Heart right ventricle (tissue), 16 donors: ENCODE data around the gene SARDH. TPM values are rescaled to one million over a fixed set of nuclear protein-coding genes. Genes with fewer than 3 reads are reported as not detected.

Source experiments
- ATAC-seq, 8 donors: fragments of 200-7000 bp; cut with Tn5 transposase; one replicate each; pipeline ENCODE4 v1.9.1; 2020; ENCODE audit warnings: mild to moderate bottlenecking in 8 of 8, moderate library complexity in 8 of 8, moderate number of reproducible peaks in 1 of 8
- DNase-seq, 2 donors: peaks; one replicate each; pipeline ENCODE4 v3.0.0-alpha.2; 2020
- H3K27ac ChIP-seq, 10 donors: fragments of 200-600 bp; sonication (generic) in 2 of 10; one replicate each; pipeline versions ENCODE4 v1.5.0 to v1.8.0; 2020 to 2022; ENCODE audit warnings: mild to moderate bottlenecking in 3 of 10
- H3K27me3 ChIP-seq, 7 donors: fragments of 200-600 bp; one replicate each; pipeline ENCODE4 v1.8.0; 2021 to 2022; ENCODE audit warnings: mild to moderate bottlenecking in 2 of 7
- H3K36me3 ChIP-seq, 9 donors: fragments of 200-600 bp; sonication (generic) in 1 of 9; one replicate each; pipeline versions ENCODE4 v1.5.0 to v1.8.0; 2020 to 2022; ENCODE audit warnings: mild to moderate bottlenecking in 2 of 9
- H3K4me1 ChIP-seq, 9 donors: fragments of 200-600 bp; sonication (generic) in 1 of 9; one replicate each; pipeline versions ENCODE4 v1.5.0 to v1.8.0; 2020 to 2022; ENCODE audit warnings: mild to moderate bottlenecking in 4 of 9
- H3K4me3 ChIP-seq, 10 donors: fragments of 200-600 bp; sonication (generic) in 2 of 10; one replicate each; pipeline versions ENCODE4 v1.5.0 to v1.8.0; 2020 to 2022; ENCODE audit warnings: mild to moderate bottlenecking in 7 of 10, moderate library complexity in 2 of 10
- H3K9me3 ChIP-seq, 11 donors: fragments of 200-600 bp in 10 of 11; sonication (generic) in 2 of 11; one replicate each; pipeline versions ENCODE4 v1.5.0 to v1.8.0; 2013 to 2022; ENCODE audit warnings: mild to moderate bottlenecking in 2 of 11, control low read depth in 1 of 11, moderate library complexity in 1 of 11
- CTCF ChIP-seq, 9 donors: fragments of 200-600 bp; sonication (generic) in 2 of 9; IDR thresholded peaks; one replicate each; pipeline versions ENCODE4 v1.5.0 to v1.8.0; 2021 to 2022; ENCODE audit warnings: antibody characterized with exemption in 9 of 9, mild to moderate bottlenecking in 5 of 9, moderate library complexity in 1 of 9
- WGBS, 2 donors: extraction: QIAGEN DNeasy Blood & Tissue Kit; methylation state at CpG; one replicate each; pipeline ENCODE4 v1.1.7; 2013; ENCODE audit warnings: inconsistent platforms in 1 of 2; 5-methylcytosine and 5-hydroxymethylcytosine counted together
- intact Hi-C, 10 donors: fragments of 100-400 bp; cut with DNase I; formaldehyde crosslinking; loops; one replicate each; pipeline versions ENCODE4 v1.11.1 to v1.14.2; 2022
- polyA plus RNA-seq, 2 donors: library from polyadenylated mRNA; stranded (reverse); fragments of 200-250 nt; gene quantifications; one replicate each; pipeline ENCODE4 v1.2.3, GENCODE V29; 2013
- total RNA-seq, 10 donors: library from RNA; stranded (reverse); fragmentation: NEBNext Ultra II Directional in 3 of 10; extraction: Animal tissue kit (Norgen Biotek cat#: 25700) in 3 of 10; gene quantifications; one replicate each; pipeline versions ENCODE4 v1.2.1 to v1.2.4, GENCODE V29; 2021 to 2023
- donor health status: Arrhythmogenic right ventricular cardiomyopathy.
- donor health status: ischemic (EF 13 %, LVEDD 7.1; RV severe dilation, severe dysfunction).
- donor health status: healthy with polysubstance abuse.
- donor health status: DM: no; HTN: yes; CAD: no.
- donor health status: DM: no; HTN: no; CAD: no.
- donor health status: ischemic (EF 25% LVEDD 6.9; RV normal size, moderate dysfunction).
- donor health status: ischemic (EF 25% LVEDD 5.7; RV mildly dilated, moderate dysfunction).
- donor health status: healthy.
- donor health status: DM: yes; HTN: yes; CAD: no.
- donor health status: Ischemic cardiomyopathy.
- donor health status: ischemic (EF 35%, LVEDD 5.7; RV mildly dilated, moderate dysfunction).
- donor health status: nonischemic (EF 11% LVEDD 7.7; RV severe dilation, severe dysfunction).
- donor health status: DM: yes; HTN: yes; CAD: no.
- donor health status: PGD.
- donor health status: ischemic (EF 29% LVEDD 5.4; RV normal size, mild dysfunction).
- donor health status: nonischemic (EF 23%, LVEDD 6.1; RV moderate dilation, normal function).

The SARDH gene
- total and polyA plus RNA-seq, 12 donors = 0.28 to 1.8 (median 0.53) TPM

GRCh38 chr9:133615186-133615585 is 123.0 kb downstream of the SARDH start:
- H3K4me1 ChIP-seq = no peaks in the 10 kb centered on the region
- no peak overlapping the region for H3K4me3 ChIP-seq
- peaks cover 0 to 92% (median 83%) of the 10 kb centered on the region in 7 donors for H3K27me3 ChIP-seq
- DNase-seq (no peak), ATAC-seq (no peak)
- 34% methylated on average over 16 of the region's 16 CpGs for WGBS, 2 donors
- H3K27ac ChIP-seq = no peak overlapping the region
- no peaks in the 10 kb centered on the region for H3K9me3 ChIP-seq
- H3K36me3 ChIP-seq = no peaks in the 10 kb centered on the region
- intact Hi-C loops = loop anchor here in 1 of 10 donors (10.0 kb wide), 1 partner anchor 110 kb away; no protein-coding TSS in a partner anchor
- no peak for TF ChIP-seq CTCF (IDR thresholded peaks at IDR 0.05)

GRCh38 chr9:133614678-133615077 is 123.5 kb downstream of the SARDH start:
- H3K9me3 ChIP-seq = no peaks in the 10 kb centered on the region
- DNase-seq (no peak), ATAC-seq (no peak)
- H3K27me3 ChIP-seq = peaks cover 0 to 95% (median 88%) of the 10 kb centered on the region in 7 donors
- 61 to 72% methylated on average over 5 of the region's 5 CpGs for WGBS, 2 donors
- no peak for TF ChIP-seq CTCF (IDR thresholded peaks at IDR 0.05)
- no peak overlapping the region for H3K27ac ChIP-seq
- no peak overlapping the region for H3K4me3 ChIP-seq
- H3K36me3 ChIP-seq = no peaks in the 10 kb centered on the region
- H3K4me1 ChIP-seq = no peaks in the 10 kb centered on the region
- intact Hi-C loops = loop anchor here in 1 of 10 donors (10.0 kb wide), 1 partner anchor 110 kb away; no protein-coding TSS in a partner anchor

- no peak for DNase-seq
- no peak for TF ChIP-seq CTCF (IDR thresholded peaks at IDR 0.05)
- H3K9me3 ChIP-seq = no peaks in the 10 kb centered on the region
- H3K27ac ChIP-seq = no peak overlapping the region
- intact Hi-C loops = loop anchor here in 1 of 10 donors (10.0 kb wide), 1 partner anchor 111 kb away; no protein-coding TSS in a partner anchor
- no peaks in the 10 kb centered on the region for H3K4me1 ChIP-seq
- H3K27me3 ChIP-seq = peaks cover 0 to 97% (median 90%) of the 10 kb centered on the region in 7 donors
- 67 to 70% methylated on average over 10 of the region's 10 CpGs for WGBS, 2 donors
- H3K36me3 ChIP-seq = no peaks in the 10 kb centered on the region
- no peak overlapping the region for H3K4me3 ChIP-seq
- no peak for ATAC-seq
These were observed 124.1 kb downstream of the SARDH start for GRCh38 chr9:133614056-133614455.

Other genes starting within 250 kb of the SARDH start
- gene MYMK, start 213.4 kb downstream of the SARDH start, total RNA-seq = not detected
- gene MYMK, start 213.4 kb downstream of the SARDH start, polyA plus RNA-seq = not detected
- gene ADAMTSL2, start 203.6 kb downstream of the SARDH start, total RNA-seq = 1 to 10 TPM; 2.0 to 9.1 (median 4.3) TPM
- 1 to 10 TPM; 4.9 to 7.5 TPM for gene ADAMTSL2, start 203.6 kb downstream of the SARDH start, polyA plus RNA-seq
- gene FAM163B, start 129.0 kb downstream of the SARDH start, total RNA-seq = not detected
- gene FAM163B, start 129.0 kb downstream of the SARDH start, polyA plus RNA-seq = under 1 TPM in 1 of 2 donors, not detected in 1; 0.19 TPM
- gene DBH, start 102.0 kb downstream of the SARDH start, total RNA-seq = under 1 TPM in 1 of 10 donors, not detected in 9; 0.09 TPM
- gene DBH, start 102.0 kb downstream of the SARDH start, polyA plus RNA-seq = under 1 TPM in 1 of 2 donors, not detected in 1; 0.01 TPM